ENCODE measurements around the gene RRBP1. TPM values are rescaled to one million over a fixed set of nuclear protein-coding genes. Genes with fewer than 3 reads are reported as not detected.
A peak's percentile ranks its signal among the peaks of the same experiment; 100 is the strongest.
"Not testable (repeated sequence)": the region's sequence is repeated elsewhere in the genome, so short reads cannot be mapped to it uniquely, and the experiment has no call there.

Gene RRBP1
- total and polyA plus RNA-seq, 2 of the 4 experiments (the other 2 are of a cell fraction) = 90.2 to 136 TPM

GRCh38 chr20:17659801-17660200 lies 22.2 kb downstream of the RRBP1 start:
- no peak overlapping the region for H4K91ac ChIP-seq (ENCODE audit: insufficient read depth, low read depth, low read length)
- H4K5ac ChIP-seq (ENCODE audit: low read depth, low read length) = no peak overlapping the region
- peaks cover 31% of the 10 kb centered on the region for H3K9me1 ChIP-seq (ENCODE audit: insufficient read depth, low read length)
- no peak overlapping the region for H3K18ac ChIP-seq (ENCODE audit: low read depth, low read length)
- peaks cover 94% of the 10 kb centered on the region for H4K20me1 ChIP-seq (ENCODE audit: insufficient read depth, low read length)
- no peak overlapping the region for H3K4ac ChIP-seq (ENCODE audit: low read depth, low read length)
- H3K9ac ChIP-seq (ENCODE audit: low read depth, low read length) = no peak overlapping the region
- H2BK5ac ChIP-seq (ENCODE audit: low read depth, low read length, poor library complexity, severe bottlenecking) = no peak overlapping the region
- POLR2A ChIA-PET (ENCODE audit: unreplicated experiment) = no interaction called here
- intact Hi-C loops (cut with micrococcal nuclease) = no loop called here
- no peak overlapping the region for H3K27ac ChIP-seq (ENCODE audit: insufficient read depth, low read length)
- WGBS, 2 experiments (ENCODE audit: extremely low coverage in 2 of 2, insufficient read length in 1 of 2) = 100% methylated on average over 4 of the region's 5 CpGs; no CpG with 5 or more reads in 1 of the 2 experiments
- dilution Hi-C loops (cut with HindIII; ENCODE audit: low sequenced_read_pairs, unreplicated experiment) = no loop called here
- DNase-seq (no peak), ATAC-seq (ENCODE audit: low read depth) (no peak)
- no peak overlapping the region for H3K56ac ChIP-seq (ENCODE audit: extremely low read depth, insufficient read depth, low read length)
- H3K4me3 ChIP-seq (ENCODE audit: insufficient read depth, low read depth, low read length) = no peak overlapping the region
- peaks cover 7% of the 10 kb centered on the region; the same call in 1 of the 2 replicates for H3K9me3 ChIP-seq (ENCODE audit: control insufficient read depth, insufficient read depth, low read length)
- H3K23ac ChIP-seq (ENCODE audit: low read depth, low read length) = no peak overlapping the region
- H2AK9ac ChIP-seq (replicated peaks; ENCODE audit: low read depth, low read length, poor library complexity) = no peak overlapping the region
- H4K8ac ChIP-seq (ENCODE audit: low read depth in 2 of 2, low read length in 2 of 2) = no peak overlapping the region
- H3K14ac ChIP-seq (replicated peaks; ENCODE audit: low read depth, low read length) = no peak overlapping the region
- BruUV-seq (replicated peaks) = TSS peak; percentile 94
- H3K27me3 ChIP-seq (ENCODE audit: control insufficient read depth, insufficient read depth, low read length) = no peaks in the 10 kb centered on the region
- H2BK120ac ChIP-seq (ENCODE audit: low read depth, low read length) = no peak overlapping the region
- CTCF ChIA-PET = no interaction called here
- no peak overlapping the region for H2BK15ac ChIP-seq (ENCODE audit: low read depth, low read length)
- H3K36me3 ChIP-seq (ENCODE audit: control insufficient read depth, insufficient read depth, low read length) = peaks cover 42% of the 10 kb centered on the region
- in situ Hi-C loops (cut with MboI; ENCODE audit: low sequenced_read_pairs) = no loop called here
- no peak overlapping the region for H3K4me2 ChIP-seq (ENCODE audit: low read depth, low read length)
- H2AK5ac ChIP-seq (ENCODE audit: low read depth, low read length) = no peak overlapping the region
- no peak overlapping the region for H2BK20ac ChIP-seq (ENCODE audit: low read depth, low read length)
- H3K4me1 ChIP-seq (ENCODE audit: control insufficient read depth, insufficient read depth, low read length) = peaks cover 35% of the 10 kb centered on the region
- TF ChIP-seq FOS (IDR thresholded peaks at IDR 0.05; ENCODE audit: low read depth, low read length) = no peak
- no peak for TF ChIP-seq ELK1 (IDR thresholded peaks at IDR 0.05; ENCODE audit: borderline replicate concordance, low read depth, low read length)
- TF ChIP-seq SMC3 (IDR thresholded peaks at IDR 0.05; ENCODE audit: low read depth, low read length) = no peak
- TF ChIP-seq RCOR1 (IDR thresholded peaks at IDR 0.05; ENCODE audit: insufficient replicate concordance, low read length) = no peak
- TF ChIP-seq BHLHE40 (IDR thresholded peaks at IDR 0.05; ENCODE audit: low read depth, low read length) = no peak
- TF ChIP-seq USF2 (IDR thresholded peaks at IDR 0.05; ENCODE audit: low read depth, low read length) = no peak
- TF ChIP-seq RFX5 (IDR thresholded peaks at IDR 0.05; ENCODE audit: low read depth, low read length) = no peak
- no peak overlapping the region for H2AFZ ChIP-seq (replicated peaks; ENCODE audit: low read length, poor library complexity)
- peaks cover 22 to 88% of the 10 kb centered on the region in 2 experiments for H3K79me1 ChIP-seq (ENCODE audit: low read depth in 1 of 2, low read length in 2 of 2)

- Histone ChIP-seq H3K9me1 (ENCODE audit: insufficient read depth, low read length) (peaks cover 28% of the 10 kb centered on the region), H3K4me1 (ENCODE audit: control insufficient read depth, insufficient read depth, low read length) (peaks cover 34% of the 10 kb centered on the region), H3K79me1 (ENCODE audit: low read depth in 1 of 2, low read length in 2 of 2) (peaks cover 25 to 88% of the 10 kb centered on the region in 2 experiments), H3K36me3 (ENCODE audit: control insufficient read depth, insufficient read depth, low read length) (peaks cover 42% of the 10 kb centered on the region), H4K20me1 (ENCODE audit: insufficient read depth, low read length) (peaks cover 94% of the 10 kb centered on the region)
- dilution Hi-C loops (cut with HindIII; ENCODE audit: low sequenced_read_pairs, unreplicated experiment); intact Hi-C loops (cut with micrococcal nuclease); H2BK20ac ChIP-seq (ENCODE audit: low read depth, low read length); H4K91ac ChIP-seq (ENCODE audit: insufficient read depth, low read depth, low read length); POLR2A ChIA-PET (ENCODE audit: unreplicated experiment); H3K27me3 ChIP-seq (ENCODE audit: control insufficient read depth, insufficient read depth, low read length); H2BK5ac ChIP-seq (ENCODE audit: low read depth, low read length, poor library complexity, severe bottlenecking); H3K9ac ChIP-seq (ENCODE audit: low read depth, low read length); H2AK9ac ChIP-seq (replicated peaks; ENCODE audit: low read depth, low read length, poor library complexity); H3K4me3 ChIP-seq (ENCODE audit: insufficient read depth, low read depth, low read length); H3K4ac ChIP-seq (ENCODE audit: low read depth, low read length); H4K8ac ChIP-seq (ENCODE audit: low read depth in 2 of 2, low read length in 2 of 2); H3K23ac ChIP-seq (ENCODE audit: low read depth, low read length); H3K4me2 ChIP-seq (ENCODE audit: low read depth, low read length); H2AFZ ChIP-seq (replicated peaks; ENCODE audit: low read length, poor library complexity); H2AK5ac ChIP-seq (ENCODE audit: low read depth, low read length); H2BK120ac ChIP-seq (ENCODE audit: low read depth, low read length); in situ Hi-C loops (cut with MboI; ENCODE audit: low sequenced_read_pairs); H3K9me3 ChIP-seq (ENCODE audit: control insufficient read depth, insufficient read depth, low read length); H3K27ac ChIP-seq (ENCODE audit: insufficient read depth, low read length); BruUV-seq (replicated peaks); ATAC-seq (ENCODE audit: low read depth); H3K14ac ChIP-seq (replicated peaks; ENCODE audit: low read depth, low read length); H3K18ac ChIP-seq (ENCODE audit: low read depth, low read length); H3K56ac ChIP-seq (ENCODE audit: extremely low read depth, insufficient read depth, low read length); DNase-seq; CTCF ChIA-PET; H2BK15ac ChIP-seq (ENCODE audit: low read depth, low read length); H4K5ac ChIP-seq (ENCODE audit: low read depth, low read length): not testable (repeated sequence)
- WGBS, 2 experiments (ENCODE audit: extremely low coverage in 2 of 2, insufficient read length in 1 of 2) = no CpG with 5 or more reads among the region's 7 CpGs
Observed at GRCh38 chr20:17659344-17659743, 22.7 kb downstream of the RRBP1 start.
